ENCODE data around the gene ZNF592. TPM values are rescaled to one million over a fixed set of nuclear protein-coding genes. Genes with fewer than 3 reads are reported as not detected.
"Not testable (repeated sequence)": the region's sequence is repeated elsewhere in the genome, so short reads cannot be mapped to it uniquely, and the experiment has no call there.

The ZNF592 gene
- total RNA-seq, result 34.8 TPM

DNA sequence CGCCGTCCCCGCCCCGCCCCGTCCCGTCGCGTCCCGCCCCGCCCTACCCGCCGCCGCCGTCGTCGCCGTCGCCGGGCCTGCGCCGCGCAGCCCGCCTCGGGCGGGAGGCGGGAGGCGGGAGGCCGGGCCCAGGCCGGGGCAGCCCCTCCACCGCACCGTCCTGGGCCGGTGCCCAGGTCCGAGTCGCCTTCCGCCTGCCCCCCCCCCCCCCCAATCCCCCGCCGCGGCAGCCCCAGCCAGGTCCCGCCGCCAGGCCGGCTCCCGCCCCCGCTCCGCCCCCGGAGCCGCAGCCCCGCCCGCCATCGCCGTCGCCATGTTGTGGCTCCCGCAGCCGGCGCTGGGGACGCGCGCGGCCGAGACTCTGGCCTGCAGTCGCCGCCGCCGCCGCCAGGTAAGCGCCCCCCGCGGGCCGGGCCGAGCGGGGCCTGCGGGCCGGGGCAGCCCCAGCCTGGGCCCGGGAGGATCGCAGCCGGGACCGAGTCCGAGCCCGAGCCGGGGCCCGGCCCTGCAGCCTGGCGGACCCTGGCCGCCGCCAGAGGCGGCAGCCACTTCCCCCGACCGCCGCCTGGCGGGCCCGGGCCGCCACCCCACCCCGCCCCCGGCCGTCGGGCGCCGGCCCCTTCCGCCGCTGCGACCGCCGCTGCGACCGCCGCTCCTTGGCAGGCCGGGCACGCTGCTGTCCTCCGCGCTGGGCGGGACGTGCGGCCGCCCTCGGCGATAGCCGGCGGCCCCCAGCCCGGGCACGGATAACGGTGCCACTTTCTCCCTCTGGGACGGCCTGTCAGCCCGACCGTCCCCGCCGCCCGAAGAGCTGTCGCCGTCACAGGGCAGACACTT, at the start of gene ZNF592:
ZNF592 (plus strand) TSS at position 319 of the 837 bp plus-strand sequence. CDS start 34,084 bp downstream, outside the sequence.
- intact Hi-C loops (cut with DNase I), result no loop called here
- ATAC-seq (peak; percentile 79), DNase-seq (ENCODE audit: low spot score) (peak; percentile 91)

DNA sequence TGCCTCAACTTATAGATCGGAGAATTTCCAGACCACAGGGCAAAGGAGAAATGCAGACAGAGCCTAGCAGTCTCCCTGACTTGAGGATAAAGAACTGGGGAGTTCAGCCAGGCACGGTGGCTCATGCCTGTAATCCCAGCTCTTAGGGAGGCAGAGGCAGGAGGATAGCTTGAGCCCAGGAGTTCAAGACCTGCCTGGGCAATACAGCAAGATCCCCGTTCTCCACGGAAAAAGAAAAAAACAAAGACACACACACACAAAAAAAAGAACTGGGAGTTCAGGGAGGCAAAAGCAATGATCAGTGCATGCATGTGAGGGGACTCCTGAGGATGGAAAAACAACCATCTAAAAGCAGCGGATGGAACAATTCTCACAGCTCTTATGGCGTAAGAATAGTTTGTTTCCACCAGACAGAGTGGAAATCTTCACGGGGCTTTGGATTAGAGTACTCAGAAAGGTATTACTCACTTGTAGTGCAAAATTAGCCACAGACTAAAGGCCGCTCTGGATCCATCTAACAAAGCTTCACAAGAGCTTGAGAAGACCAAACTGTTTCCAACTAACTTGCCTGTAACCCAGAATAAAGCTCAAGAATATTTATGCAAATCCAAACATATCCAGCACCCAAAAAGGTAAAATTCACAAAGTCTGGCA, 48.7 kb upstream of the ZNF592 start:
- DNase-seq (ENCODE audit: low spot score), result no peak

DNA sequence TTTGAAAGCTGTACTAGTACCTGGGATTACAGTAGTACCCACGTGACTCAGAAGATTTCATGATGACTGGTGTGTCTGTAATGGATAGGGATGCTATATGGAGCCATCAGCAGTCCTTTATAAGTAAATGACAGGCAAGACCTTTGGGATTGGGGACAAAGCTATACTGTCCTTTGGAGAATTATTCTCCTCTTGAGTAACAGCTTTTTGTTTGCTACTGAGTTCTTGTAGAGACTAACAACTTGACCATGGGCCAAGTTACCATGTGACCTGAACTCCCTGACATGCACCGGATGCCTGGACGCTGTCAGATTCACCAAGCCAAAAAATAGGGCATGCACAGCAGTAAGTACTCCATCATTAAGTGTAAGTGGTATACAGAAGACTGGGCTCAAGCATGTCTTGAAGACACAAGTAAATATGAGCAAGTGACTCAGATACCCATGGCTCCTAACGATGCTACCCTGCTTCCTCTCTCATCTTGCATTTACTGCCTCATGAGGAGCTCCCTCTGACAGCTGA, 45.4 kb upstream of the ZNF592 start:
- ATAC-seq (peak; percentile 81), DNase-seq (ENCODE audit: low spot score) (peak; percentile 64)
- intact Hi-C loops (cut with DNase I), result no loop called here

More for the DNA sequence above, 48.7 kb upstream of the ZNF592 start:
- intact Hi-C loops (cut with DNase I), result no loop called here
- no peak for ATAC-seq

GRCh38 chr15:84703808-84704207, 44.6 kb upstream of the ZNF592 start:
- intact Hi-C loops (cut with DNase I), result no loop called here
- no peak for ATAC-seq
- DNase-seq (ENCODE audit: low spot score), result no peak

- no peak for ATAC-seq
- intact Hi-C loops (cut with DNase I), result no loop called here
- DNase-seq (ENCODE audit: low spot score), result no peak
These were observed 34.0 kb upstream of the ZNF592 start for GRCh38 chr15:84714372-84714771.

GRCh38 chr15:84714821-84715220, 33.6 kb upstream of the ZNF592 start:
- DNase-seq (ENCODE audit: low spot score) (no peak), ATAC-seq (no peak)
- intact Hi-C loops (cut with DNase I), result no loop called here

DNA sequence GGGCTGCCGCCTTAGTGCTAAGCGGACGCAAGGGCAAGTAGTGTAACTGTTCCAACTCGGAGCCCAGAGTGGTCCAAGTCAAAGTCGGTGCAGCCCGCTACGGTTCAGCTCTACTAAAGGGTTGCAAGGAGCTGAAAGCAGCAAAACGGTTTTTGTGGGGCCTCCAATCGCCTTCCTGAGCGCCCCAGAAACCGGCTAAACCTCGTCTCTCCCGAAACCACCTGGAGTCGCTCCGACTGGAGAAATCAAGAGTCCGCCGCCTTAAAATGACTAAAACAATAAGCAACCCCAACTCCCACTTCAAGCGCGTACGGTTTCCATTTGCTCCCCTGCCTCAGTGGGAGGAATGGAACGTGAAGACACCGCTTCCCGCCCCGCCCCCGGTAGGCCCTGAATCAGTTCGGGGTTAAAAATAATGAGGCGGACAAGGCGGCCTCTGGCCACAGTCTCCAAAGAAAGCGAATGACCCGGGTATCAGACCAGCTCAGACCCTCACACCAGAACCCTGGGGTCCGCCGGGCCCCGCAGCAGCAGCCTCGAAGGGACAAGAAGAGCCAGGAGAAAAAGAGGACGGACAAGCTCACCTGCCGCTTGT, 32.9 kb upstream of the ZNF592 start:
- DNase-seq (ENCODE audit: low spot score) (no peak), ATAC-seq (peak; percentile 3)
- intact Hi-C loops (cut with DNase I), result no loop called here

DNA sequence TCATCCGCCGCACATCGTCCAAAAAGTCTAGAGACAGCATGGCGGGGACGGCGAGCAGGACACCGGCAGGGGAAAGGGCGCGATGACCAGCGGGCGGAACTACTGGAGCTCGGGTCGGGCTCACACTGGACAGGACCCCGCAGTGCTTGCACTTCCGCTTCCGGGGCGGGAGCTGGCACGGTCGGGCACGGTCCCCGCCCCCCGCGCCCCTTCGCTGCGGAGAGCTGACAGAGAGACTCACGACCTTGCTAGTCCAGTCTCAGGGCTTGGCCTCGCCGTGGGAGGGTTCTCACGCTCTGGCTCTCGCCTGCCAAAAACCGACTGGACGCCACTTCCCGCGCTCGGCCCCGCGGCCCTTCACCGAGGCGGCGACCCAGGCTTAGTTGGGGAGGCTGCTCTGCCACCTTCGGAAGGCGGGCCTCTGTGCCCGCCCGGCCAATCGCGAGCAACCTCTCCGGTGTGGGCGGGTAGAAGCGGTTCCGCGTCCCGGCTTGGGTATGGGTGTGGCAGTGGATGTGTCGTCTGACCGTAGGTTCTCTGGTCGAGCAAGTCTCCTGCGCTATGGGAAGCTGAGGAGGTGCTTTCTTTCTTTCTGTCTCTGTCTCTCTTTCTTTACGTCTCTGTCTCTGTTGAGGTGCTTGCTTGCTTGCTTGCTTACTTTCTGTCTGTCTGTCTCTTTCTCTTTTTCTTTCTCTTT, 32.2 kb upstream of the ZNF592 start, which contains the start of gene SEC11A:
SEC11A (minus strand) TSS at position 104 of the 697 bp plus-strand sequence; CDS start at position 40, 64 bp downstream.
- peak; percentile 99 for ATAC-seq
- intact Hi-C loops (cut with DNase I), result no loop called here
- DNase-seq (ENCODE audit: low spot score), result peak; percentile 95

- intact Hi-C loops (cut with DNase I), result no loop called here
- no peak for ATAC-seq
- no peak for DNase-seq (ENCODE audit: low spot score)
These were observed 27.0 kb upstream of the ZNF592 start for GRCh38 chr15:84721371-84721770.

GRCh38 chr15:84722628-84723027, 25.8 kb upstream of the ZNF592 start:
- intact Hi-C loops (cut with DNase I), result no loop called here
- no peak for ATAC-seq
- DNase-seq (ENCODE audit: low spot score), result no peak

DNA sequence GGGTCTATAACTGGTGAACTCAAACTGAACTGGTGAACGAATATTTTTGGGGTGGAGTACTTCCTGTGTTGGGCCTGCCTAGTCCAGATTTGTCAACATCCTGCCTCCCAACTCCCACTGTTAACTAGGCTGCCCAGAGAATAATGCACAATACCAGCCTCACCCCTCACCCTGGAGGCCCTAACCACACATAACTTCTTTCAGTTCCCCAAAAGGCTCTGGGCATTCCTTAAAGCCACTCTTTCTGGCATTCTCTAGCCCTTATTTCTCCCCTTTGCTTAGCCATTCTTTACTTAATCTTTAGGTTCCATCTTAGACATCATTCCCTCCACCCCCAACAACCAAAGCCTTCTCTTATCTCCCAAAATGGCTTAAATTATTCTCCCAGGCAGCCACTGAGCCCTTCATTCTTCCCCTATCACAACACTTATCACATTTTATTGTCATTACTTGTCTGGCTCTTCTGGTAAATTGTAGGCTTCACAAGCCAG, 23.3 kb upstream of the ZNF592 start:
- ATAC-seq (peak; percentile 74), DNase-seq (ENCODE audit: low spot score) (no peak)
- intact Hi-C loops (cut with DNase I), result no loop called here

- ATAC-seq (no peak), DNase-seq (ENCODE audit: low spot score) (no peak)
- intact Hi-C loops (cut with DNase I), result no loop called here
These were observed 21.0 kb upstream of the ZNF592 start for GRCh38 chr15:84727429-84727828.

- intact Hi-C loops (cut with DNase I), result no loop called here
- ATAC-seq (no peak), DNase-seq (ENCODE audit: low spot score) (no peak)
These were observed 16.6 kb upstream of the ZNF592 start for GRCh38 chr15:84731774-84732173.

DNA sequence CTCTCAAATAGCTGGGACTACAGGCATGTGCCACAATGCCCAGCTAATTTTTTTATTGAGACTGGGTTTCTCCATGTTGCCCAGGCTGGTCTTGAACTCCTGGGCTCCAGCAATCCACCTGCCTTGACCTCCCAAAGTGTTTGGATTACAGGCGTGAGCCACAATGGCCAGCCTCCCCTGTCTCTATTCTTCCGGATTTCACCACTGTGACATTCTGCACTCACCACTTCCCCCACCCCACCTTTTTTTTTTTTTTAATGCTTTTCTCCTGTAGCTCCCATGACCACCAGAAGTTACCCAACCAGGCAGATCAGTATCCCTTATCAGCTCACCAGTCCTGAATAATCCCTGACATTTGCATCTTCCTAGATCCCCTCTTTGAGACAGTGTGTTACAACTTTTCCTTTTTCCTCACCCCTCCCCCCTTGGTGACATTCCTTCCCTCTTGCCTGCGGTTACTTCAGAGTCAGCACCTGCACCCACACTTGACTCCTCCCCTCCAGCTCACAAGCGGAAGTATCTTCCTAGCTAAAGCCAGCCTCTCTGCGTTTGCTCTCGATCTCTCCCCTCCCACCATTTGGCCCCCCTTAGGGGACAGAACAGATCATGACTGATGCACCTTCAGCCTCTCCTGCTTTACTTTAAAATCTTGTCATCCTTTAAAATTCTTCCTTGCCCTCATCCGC, 13.5 kb upstream of the ZNF592 start:
- ATAC-seq, result peak; percentile 79
- intact Hi-C loops (cut with DNase I), result no loop called here
- DNase-seq (ENCODE audit: low spot score), result peak; percentile 63

DNA sequence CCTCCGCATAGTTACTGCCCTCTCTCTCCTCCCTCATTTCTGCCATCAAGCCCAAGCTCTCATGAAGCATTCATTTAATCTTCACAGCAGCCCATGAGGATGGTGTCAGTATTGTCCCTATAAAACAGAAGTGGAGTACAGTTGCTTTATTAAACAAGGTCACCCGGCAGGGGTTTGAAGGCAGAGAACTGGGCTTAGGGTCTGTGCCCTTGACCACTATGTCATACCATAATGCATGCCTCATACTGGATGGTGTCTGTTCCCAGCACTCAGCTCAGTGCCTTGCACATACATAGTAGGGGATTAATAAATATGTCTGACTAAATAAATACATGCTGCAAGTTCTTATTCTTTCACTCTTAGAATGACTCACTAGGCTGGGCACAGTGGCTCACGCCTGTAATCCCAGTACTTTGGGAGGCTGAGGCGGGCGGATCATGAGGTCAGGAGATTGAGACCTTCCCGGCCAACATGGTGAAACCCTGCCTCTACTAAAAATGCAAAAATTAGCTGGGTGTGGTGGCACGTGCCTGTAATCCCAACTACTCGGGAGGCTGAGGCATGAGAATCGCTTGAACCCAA, 12.8 kb upstream of the ZNF592 start:
- not testable (repeated sequence) for DNase-seq (ENCODE audit: low spot score)
- peak; percentile 17 for ATAC-seq

GRCh38 chr15:84736375-84736774, 12.0 kb upstream of the ZNF592 start:
- DNase-seq (ENCODE audit: low spot score) (no peak), ATAC-seq (no peak)
- intact Hi-C loops (cut with DNase I), result no loop called here

More for the DNA sequence above, 12.8 kb upstream of the ZNF592 start:
- intact Hi-C loops (cut with DNase I), result not testable (repeated sequence)

- intact Hi-C loops (cut with DNase I), result no loop called here
- no peak for ATAC-seq
- no peak for DNase-seq (ENCODE audit: low spot score)
These were observed 11.4 kb upstream of the ZNF592 start for GRCh38 chr15:84737005-84737404.

- ATAC-seq, result no peak
- intact Hi-C loops (cut with DNase I), result no loop called here
- no peak for DNase-seq (ENCODE audit: low spot score)
These were observed 7.7 kb upstream of the ZNF592 start for GRCh38 chr15:84740691-84741090.
